HG03103 (cell line): Measurements from ENCODE around the gene TYRO3.

Source experiments
- ATAC-seq: cut with Tn5 transposase; IDR thresholded peaks from one replicate; pipeline ENCODE4 v1.9.1; 2021; ENCODE audit warnings: low read depth; ENCODE audit not compliant: unreplicated experiment

The TYRO3 gene

GRCh38 chr15:41558400-41559238, at the start of gene TYRO3:
TYRO3 (plus strand) TSS chr15:41559212; CDS start chr15:41559258, 46 bp downstream.
- no peak for ATAC-seq

DNA sequence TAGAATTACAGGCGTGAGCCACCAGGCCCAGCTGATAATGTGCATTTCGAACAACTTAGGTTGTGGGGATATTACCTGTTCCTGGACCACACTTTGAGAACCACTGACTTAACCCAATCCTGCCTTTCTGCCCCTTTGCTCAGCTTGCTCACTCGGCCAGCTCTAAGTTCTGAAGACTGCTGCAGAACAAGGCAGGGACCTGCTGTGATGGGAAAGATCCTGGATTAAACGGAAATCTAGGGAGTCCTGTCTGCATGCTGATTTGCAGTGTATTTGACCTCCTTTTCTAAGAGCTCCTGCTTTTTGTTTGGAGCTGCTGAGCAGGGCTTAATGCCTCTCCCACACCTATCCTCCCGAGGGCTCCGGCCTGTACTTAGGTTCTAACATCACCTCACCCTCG, 48.3 kb upstream of the TYRO3 start:
- no peak for ATAC-seq

DNA sequence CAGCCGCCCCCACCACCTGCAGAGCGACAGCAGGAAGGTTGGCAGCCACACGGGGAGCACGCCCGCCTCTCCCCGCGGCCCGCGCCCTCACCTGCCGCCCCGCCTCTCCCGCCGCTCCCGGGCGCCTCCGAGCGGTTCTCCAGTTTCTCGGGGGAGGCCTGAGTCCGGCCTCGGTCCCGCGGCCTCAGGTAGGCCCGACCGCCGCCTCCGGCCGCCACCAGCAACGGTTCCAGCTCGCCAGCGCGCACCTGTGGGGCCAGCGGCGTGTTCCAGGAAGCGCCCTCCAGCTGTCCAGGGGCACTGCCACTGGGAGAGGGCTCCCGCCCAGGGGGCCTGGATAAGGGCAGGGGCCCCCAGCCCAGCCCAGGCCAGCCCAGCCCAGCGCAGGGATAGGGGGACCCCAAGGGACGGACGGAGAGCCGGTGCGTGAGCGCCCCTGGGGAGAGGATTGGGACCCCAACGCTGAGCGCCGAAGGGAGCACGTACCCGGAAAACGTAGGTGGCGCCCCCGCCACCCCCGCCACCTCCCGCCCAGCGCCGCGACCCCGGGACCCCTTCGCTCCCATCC, 47.6 kb upstream of the TYRO3 start:
- ATAC-seq, result no peak

DNA sequence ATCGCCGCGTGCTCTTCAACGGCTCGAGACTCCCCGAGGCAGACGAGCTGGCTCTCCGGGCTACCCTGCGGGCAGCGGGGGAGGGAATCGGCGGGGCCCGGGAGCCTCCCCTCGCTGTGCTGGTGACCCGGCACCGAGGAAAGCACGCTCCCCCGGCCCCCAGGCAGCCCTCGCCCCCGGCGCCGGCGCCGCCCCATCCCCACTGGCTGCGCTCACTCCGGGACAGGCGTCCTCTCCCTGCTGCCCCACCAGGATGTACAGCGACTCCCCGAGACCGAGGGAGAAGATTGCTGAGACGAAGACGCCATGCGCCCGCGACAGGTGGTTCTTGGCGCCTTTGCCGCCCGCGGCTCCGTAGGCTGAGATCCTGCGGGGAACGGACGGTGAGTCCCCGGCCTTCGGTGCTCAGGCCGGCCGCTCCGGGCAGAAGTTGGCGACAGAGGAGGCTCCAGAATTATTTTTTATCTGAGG, 47.1 kb upstream of the TYRO3 start:
- no peak for ATAC-seq

GRCh38 chr15:41512512-41512939, 46.5 kb upstream of the TYRO3 start:
- no peak for ATAC-seq

DNA sequence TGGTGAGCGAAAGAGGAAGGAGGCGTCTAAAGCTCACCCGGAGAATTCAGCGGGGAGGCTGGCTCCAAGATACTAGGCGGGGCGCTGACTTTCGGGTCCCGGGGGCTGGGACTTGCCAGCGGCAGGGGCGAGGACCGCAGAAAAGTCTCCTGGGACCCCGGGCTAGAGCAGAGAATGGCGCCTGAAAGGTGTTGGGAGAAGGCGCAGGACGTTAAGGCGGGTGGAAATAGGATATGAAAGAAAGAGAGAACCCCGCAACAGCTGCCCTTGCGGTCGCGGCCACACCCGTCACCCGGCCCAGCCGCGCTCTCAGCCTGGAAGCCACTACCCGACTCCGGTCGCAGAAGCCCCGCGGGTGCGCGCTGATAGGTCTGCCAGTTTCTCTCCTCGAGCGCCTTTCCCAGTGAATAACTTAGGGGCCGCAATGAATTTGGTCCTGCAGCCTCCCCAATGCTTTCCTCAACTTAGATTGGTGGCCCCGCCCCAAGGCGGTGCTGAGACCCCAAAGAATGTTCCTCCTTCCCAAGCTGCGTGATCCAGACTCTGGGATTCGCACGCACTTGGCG, 46.0 kb upstream of the TYRO3 start:
- ATAC-seq, result no peak

GRCh38 chr15:41513506-41514227, 45.3 kb upstream of the TYRO3 start, which contains the start of gene LTK:
LTK (minus strand) TSS chr15:41513827; CDS start chr15:41513709, 118 bp downstream.
- ATAC-seq, result no peak

- ATAC-seq, result no peak
Measured at GRCh38 chr15:41517895-41518449, 41.0 kb upstream of the TYRO3 start.

DNA sequence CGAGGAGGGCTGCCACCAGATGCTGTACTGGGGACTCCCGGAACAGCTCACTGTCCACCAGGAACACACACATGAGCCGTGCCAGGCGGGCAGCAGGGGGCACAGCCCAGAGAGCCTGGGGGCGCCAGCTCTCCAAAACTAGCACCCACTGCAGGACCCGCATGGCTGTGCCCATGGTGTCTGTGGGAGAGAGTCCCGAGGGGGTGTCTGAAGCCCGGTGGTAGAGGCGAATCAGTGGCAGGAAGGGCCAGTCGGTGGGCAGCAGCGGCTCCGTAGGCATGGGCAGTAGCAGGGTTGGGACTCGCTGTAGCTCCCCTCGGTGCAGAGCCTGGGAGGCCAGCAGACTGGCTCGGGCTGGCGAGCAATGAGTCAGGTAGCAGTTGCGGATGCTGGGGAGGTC, 38.4 kb upstream of the TYRO3 start:
- no peak for ATAC-seq

DNA sequence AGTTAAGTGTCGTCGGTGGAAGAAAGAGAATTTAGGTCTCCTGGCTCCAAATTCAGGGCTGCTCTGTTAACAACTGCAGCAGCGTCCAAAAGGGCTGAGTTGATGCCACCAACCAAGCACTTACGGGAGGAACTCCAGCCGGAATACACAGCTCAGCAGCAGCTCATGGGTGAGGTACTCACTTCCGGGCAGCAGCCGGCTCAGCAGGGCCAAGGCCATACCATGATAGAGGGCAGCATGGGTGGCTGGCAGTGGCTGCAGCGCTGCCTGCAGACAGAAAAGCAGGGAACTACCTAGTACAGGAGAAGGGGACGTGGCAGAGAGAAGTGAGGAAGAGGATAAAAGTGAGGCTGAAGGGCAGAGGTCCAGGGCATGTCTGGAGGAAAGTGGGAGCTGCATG, 37.4 kb upstream of the TYRO3 start:
- ATAC-seq, result no peak

- no peak for ATAC-seq
Measured at GRCh38 chr15:41523097-41523496, 35.9 kb upstream of the TYRO3 start.

- no peak for ATAC-seq
Measured at GRCh38 chr15:41530363-41530956, 28.6 kb upstream of the TYRO3 start.

- no peak for ATAC-seq
Measured at GRCh38 chr15:41535544-41535943, 23.5 kb upstream of the TYRO3 start.

DNA sequence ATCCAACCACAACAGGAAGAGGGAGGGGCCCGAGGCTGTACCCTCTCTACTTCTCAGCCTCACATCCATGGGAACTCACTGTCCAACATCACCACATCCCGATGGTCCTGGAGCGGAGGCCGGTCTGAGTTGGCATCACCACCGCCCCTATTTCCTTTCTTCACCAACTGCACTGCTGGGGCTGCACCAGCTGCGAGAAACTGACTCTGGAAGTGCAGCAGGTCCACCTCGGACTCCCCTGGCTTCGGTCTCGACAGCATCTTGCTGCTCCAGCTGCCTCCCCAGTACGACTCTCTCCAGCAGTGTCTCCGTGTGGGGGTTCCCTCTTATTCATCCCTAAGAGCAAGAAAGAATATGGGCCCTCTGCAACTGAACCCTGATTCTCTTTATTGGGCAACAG, 22.1 kb upstream of the TYRO3 start:
- ATAC-seq, result no peak

- ATAC-seq, result no peak
Measured at GRCh38 chr15:41543521-41543870, 15.5 kb upstream of the TYRO3 start.

GRCh38 chr15:41544650-41545015, 14.4 kb upstream of the TYRO3 start:
- no peak for ATAC-seq

GRCh38 chr15:41545218-41545617, 13.8 kb upstream of the TYRO3 start:
- no peak for ATAC-seq

GRCh38 chr15:41546851-41547786, 11.9 kb upstream of the TYRO3 start:
- ATAC-seq, result no peak

GRCh38 chr15:41550066-41550775, 8.8 kb upstream of the TYRO3 start:
- ATAC-seq, result no peak
